Activated CD8-positive, alpha-beta T cell treated with anti-CD3 and anti-CD28 coated beads for 36 hours (primary cell): ENCODE data around the gene MANBA. TPM values are rescaled to one million over a fixed set of nuclear protein-coding genes. Genes with fewer than 3 reads are reported as not detected.
"Not testable (repeated sequence)": the region's sequence is repeated elsewhere in the genome, so short reads cannot be mapped to it uniquely, and the experiment has no call there.

ENCODE experiments used
- ATAC-seq: fragments of 200-7000 bp; cut with Tn5 transposase; one replicate; pipeline ENCODE4 v1.10.0; 2021; ENCODE audit warnings: mild to moderate bottlenecking, moderate library complexity
- CTCF ChIA-PET: fragments of 350-600 bp; sonication (Branson Sonifier 250); formaldehyde crosslinking; loops from one replicate; lab custom pipeline; 2021; ENCODE audit warnings: antibody characterized with exemption; lab: Charles Lee
- POLR2A ChIA-PET: fragments of 350-600 bp; sonication (Branson Sonifier 250); formaldehyde crosslinking; loops from one replicate; lab custom pipeline; 2021; ENCODE audit warnings: antibody characterized with exemption; lab: Charles Lee
- DNase-seq: peaks from one replicate; pipeline ENCODE4 v3.0.0-alpha.2; 2020
- H3K27ac Mint-ChIP-seq: one replicate; pipeline ENCODE4 v1.8.0; 2021; ENCODE audit warnings: mild to moderate bottlenecking, mixed read lengths
- H3K27me3 Mint-ChIP-seq: one replicate; pipeline ENCODE4 v1.8.0; 2021; ENCODE audit warnings: mixed read lengths
- H3K36me3 Mint-ChIP-seq: one replicate; pipeline ENCODE4 v1.8.0; 2021; ENCODE audit warnings: low read depth, mixed read lengths
- H3K4me1 Mint-ChIP-seq: one replicate; pipeline ENCODE4 v1.8.0; 2021; ENCODE audit warnings: low read depth, mixed read lengths
- H3K4me3 Mint-ChIP-seq: one replicate; pipeline ENCODE4 v1.8.0; 2021; ENCODE audit warnings: mild to moderate bottlenecking, moderate library complexity, mixed read lengths
- H3K9me3 Mint-ChIP-seq: one replicate; pipeline ENCODE4 v1.8.0; 2021; ENCODE audit warnings: mixed read lengths
- CTCF ChIP-seq: fragments of 200-600 bp; IDR thresholded peaks from one replicate; pipeline ENCODE4 v1.8.0; 2022; ENCODE audit warnings: antibody characterized with exemption, mild to moderate bottlenecking
- intact Hi-C: fragments of 100-400 bp; cut with micrococcal nuclease; formaldehyde crosslinking; loops from one replicate; pipeline ENCODE4 v1.10.0; 2022
- total RNA-seq, 2 experiments: library from RNA; stranded (reverse); gene quantifications; one replicate each; pipeline ENCODE4 v1.2.3, GENCODE V29; 2021

MANBA gene
- total RNA-seq, 2 experiments from 2014 or later, result 14.5 to 16.3 TPM

- no peak overlapping the region for H3K27ac Mint-ChIP-seq
- intact Hi-C loops, result no loop called here
- H3K27me3 Mint-ChIP-seq, result no peaks in the 10 kb centered on the region
- ChIA-PET POLR2A (no interaction called here), CTCF (no interaction called here)
- ATAC-seq (no peak), DNase-seq (no peak)
- no peak overlapping the region for H3K4me3 Mint-ChIP-seq
- no peak for TF ChIP-seq CTCF
- no peaks in the 10 kb centered on the region for H3K4me1 Mint-ChIP-seq
- peaks cover 18% of the 10 kb centered on the region for H3K36me3 Mint-ChIP-seq
- peaks cover 6% of the 10 kb centered on the region for H3K9me3 Mint-ChIP-seq
Measured at GRCh38 chr4:102726068-102726467, 34.7 kb downstream of the MANBA start.

- H3K27ac Mint-ChIP-seq, result no peak overlapping the region
- intact Hi-C loops, result no loop called here
- POLR2A ChIA-PET, result no interaction called here
Measured at GRCh38 chr4:102725229-102725628, 35.5 kb downstream of the MANBA start.

GRCh38 chr4:102723511-102723910, 37.3 kb downstream of the MANBA start:
- no peaks in the 10 kb centered on the region for H3K27me3 Mint-ChIP-seq
- DNase-seq (no peak), ATAC-seq (no peak)
- ChIA-PET CTCF (no interaction called here), POLR2A (no interaction called here)
- H3K4me1 Mint-ChIP-seq, result peaks cover 4% of the 10 kb centered on the region
- intact Hi-C loops, result no loop called here
- H3K27ac Mint-ChIP-seq, result no peak overlapping the region
- H3K36me3 Mint-ChIP-seq, result peaks cover 26% of the 10 kb centered on the region
- H3K4me3 Mint-ChIP-seq, result no peak overlapping the region
- no peaks in the 10 kb centered on the region for H3K9me3 Mint-ChIP-seq
- TF ChIP-seq CTCF, result no peak

More at GRCh38 chr4:102725229-102725628, 35.5 kb downstream of the MANBA start:
- no peaks in the 10 kb centered on the region for H3K9me3 Mint-ChIP-seq
- DNase-seq (no peak), ATAC-seq (no peak)
- CTCF ChIA-PET, result no interaction called here
- peaks cover 16% of the 10 kb centered on the region for H3K36me3 Mint-ChIP-seq
- H3K4me3 Mint-ChIP-seq, result no peak overlapping the region
- H3K27me3 Mint-ChIP-seq, result no peaks in the 10 kb centered on the region
- TF ChIP-seq CTCF, result no peak
- H3K4me1 Mint-ChIP-seq, result no peaks in the 10 kb centered on the region

DNA sequence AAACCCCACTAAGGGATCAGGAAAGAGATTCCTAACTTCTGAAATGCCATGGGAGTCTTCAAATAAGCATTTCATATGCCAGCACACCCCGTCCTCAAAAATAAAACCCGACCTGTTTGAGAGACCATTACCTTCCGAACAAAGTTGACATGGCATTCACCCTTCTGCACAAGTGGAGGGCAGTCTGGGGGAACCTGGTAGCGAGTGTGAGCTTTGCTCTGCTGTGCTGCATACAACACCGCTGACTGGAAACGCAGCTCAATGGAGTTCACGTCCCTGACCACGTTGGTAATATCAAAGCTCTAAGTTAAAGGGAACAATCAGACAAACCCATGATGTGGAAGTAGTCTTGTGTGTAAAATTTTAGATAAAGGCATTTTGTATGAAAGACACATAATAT, 38.0 kb downstream of the MANBA start:
- intact Hi-C loops, result no loop called here
- H3K27ac Mint-ChIP-seq, result no peak overlapping the region
- H3K36me3 Mint-ChIP-seq, result peaks cover 30% of the 10 kb centered on the region
- no peaks in the 10 kb centered on the region for H3K9me3 Mint-ChIP-seq
- no peak for DNase-seq
- POLR2A ChIA-PET, result no interaction called here
- CTCF ChIA-PET, result no interaction called here
- peaks cover 4% of the 10 kb centered on the region for H3K4me1 Mint-ChIP-seq
- no peak for TF ChIP-seq CTCF
- H3K27me3 Mint-ChIP-seq, result no peaks in the 10 kb centered on the region
- H3K4me3 Mint-ChIP-seq, result no peak overlapping the region
- no peak for ATAC-seq

- CTCF ChIA-PET, H3K4me3 Mint-ChIP-seq, intact Hi-C loops, ATAC-seq, POLR2A ChIA-PET, H3K4me1 Mint-ChIP-seq, H3K27me3 Mint-ChIP-seq, DNase-seq, H3K9me3 Mint-ChIP-seq, H3K27ac Mint-ChIP-seq: not testable (repeated sequence)
- peaks cover 30% of the 10 kb centered on the region for H3K36me3 Mint-ChIP-seq
Measured at GRCh38 chr4:102718833-102719575, 41.8 kb downstream of the MANBA start.
